Right ventricle myocardium inferior (tissue), 1 donor: Measurements from ENCODE around the gene PHACTR4. TPM values are rescaled to one million over a fixed set of nuclear protein-coding genes. Genes with fewer than 3 reads are reported as not detected.
"Not testable (repeated sequence)": the region's sequence is repeated elsewhere in the genome, so short reads cannot be mapped to it uniquely, and the experiment has no call there.

Source experiments
- ATAC-seq: fragments of 200-7000 bp; cut with Tn5 transposase; one replicate; pipeline ENCODE4 v1.9.1; 2020; ENCODE audit warnings: mild to moderate bottlenecking, moderate library complexity
- DNase-seq: peaks from one replicate; pipeline ENCODE4 v3.0.0; 2021; ENCODE audit errors: missing footprints
- intact Hi-C: fragments of 100-400 bp; cut with DNase I; formaldehyde crosslinking; loops from one replicate; pipeline ENCODE4 v1.11.0; 2022
- total RNA-seq: library from RNA; stranded (reverse); fragmentation: NEBNext Ultra II Directional; extraction: Animal tissue kit (Norgen Biotek cat#: 25700); gene quantifications from one replicate; pipeline ENCODE4 v1.2.1, GENCODE V29; 2021
- donor health status: DM: no; HTN: yes; CAD: no; lungs with severe emphysema.

Gene PHACTR4
- total RNA-seq, 1 donor from 2014 or later, result 18.1 TPM

GRCh38 chr1:28364888-28365287 lies 4.7 kb upstream of the PHACTR4 start:
- ATAC-seq (no peak), DNase-seq (no peak)
- intact Hi-C loops, result loop anchor here (5.0 to 10.0 kb wide), 2 partner anchors 118 to 240 kb away; no protein-coding TSS in a partner anchor

- ATAC-seq (no peak), DNase-seq (no peak)
- intact Hi-C loops, result loop anchor here (5.0 to 10.0 kb wide), 2 partner anchors 119 to 239 kb away; no protein-coding TSS in a partner anchor
These were observed 3.7 kb upstream of the PHACTR4 start for GRCh38 chr1:28365864-28366263.

- ATAC-seq, DNase-seq: not testable (repeated sequence)
- intact Hi-C loops, result loop anchor here (1.0 to 10.0 kb wide), 3 partner anchors 39 to 236 kb away; partner anchors contain the start of gene MED18
These were observed 932 bp upstream of the PHACTR4 start for GRCh38 chr1:28368608-28369007.

GRCh38 chr1:28370239-28371009 lies 884 bp downstream of the PHACTR4 start:
- ATAC-seq (no peak), DNase-seq (no peak)
- intact Hi-C loops, result no loop called here

- intact Hi-C loops, result no loop called here
- ATAC-seq (no peak), DNase-seq (no peak)
These were observed 1.5 kb downstream of the PHACTR4 start for GRCh38 chr1:28371010-28371377.

- ATAC-seq, DNase-seq, intact Hi-C loops: not testable (repeated sequence)
These were observed 3.9 kb downstream of the PHACTR4 start for GRCh38 chr1:28373450-28373849.

GRCh38 chr1:28374297-28374696 lies 4.8 kb downstream of the PHACTR4 start:
- ATAC-seq, result no peak
- DNase-seq, result no peak
- intact Hi-C loops, result no loop called here

GRCh38 chr1:28375598-28375997 lies 6.1 kb downstream of the PHACTR4 start:
- intact Hi-C loops, ATAC-seq, DNase-seq: not testable (repeated sequence)

GRCh38 chr1:28376195-28376594 lies 6.7 kb downstream of the PHACTR4 start:
- DNase-seq, intact Hi-C loops, ATAC-seq: not testable (repeated sequence)

- intact Hi-C loops, result no loop called here
- no peak for DNase-seq
- no peak for ATAC-seq
These were observed 9.4 kb downstream of the PHACTR4 start for GRCh38 chr1:28378906-28379305.

- intact Hi-C loops, result no loop called here
- no peak for DNase-seq
- no peak for ATAC-seq
These were observed 10.9 kb downstream of the PHACTR4 start for GRCh38 chr1:28380394-28380793.

- ATAC-seq, intact Hi-C loops, DNase-seq: not testable (repeated sequence)
These were observed 14.2 kb downstream of the PHACTR4 start for GRCh38 chr1:28383785-28384184.

GRCh38 chr1:28392027-28392652 lies 22.6 kb downstream of the PHACTR4 start:
- DNase-seq (no peak), ATAC-seq (no peak)
- intact Hi-C loops, result no loop called here

GRCh38 chr1:28394136-28394535 lies 24.6 kb downstream of the PHACTR4 start:
- ATAC-seq (no peak), DNase-seq (no peak)

GRCh38 chr1:28395181-28395580 lies 25.6 kb downstream of the PHACTR4 start:
- intact Hi-C loops, result no loop called here
- DNase-seq (no peak), ATAC-seq (no peak)

More at GRCh38 chr1:28394136-28394535, 24.6 kb downstream of the PHACTR4 start:
- intact Hi-C loops, result no loop called here

GRCh38 chr1:28401760-28402159 lies 32.2 kb downstream of the PHACTR4 start:
- no peak for ATAC-seq
- no peak for DNase-seq
- intact Hi-C loops, result no loop called here

- ATAC-seq, result no peak
- no peak for DNase-seq
- intact Hi-C loops, result loop anchor here (5.0 kb wide), 1 partner anchor 63 kb away; no protein-coding TSS in a partner anchor
These were observed 39.5 kb downstream of the PHACTR4 start for GRCh38 chr1:28409090-28409489.

GRCh38 chr1:28411656-28412055 lies 42.1 kb downstream of the PHACTR4 start:
- intact Hi-C loops, result loop anchor here (5.0 kb wide), 1 partner anchor 46 kb away; no protein-coding TSS in a partner anchor
- DNase-seq, result no peak
- ATAC-seq, result no peak

- ATAC-seq, result no peak
- intact Hi-C loops, result loop anchor here (5.0 kb wide), 1 partner anchor 45 kb away; no protein-coding TSS in a partner anchor
These were observed 43.2 kb downstream of the PHACTR4 start for GRCh38 chr1:28412731-28413130.

More at GRCh38 chr1:28412731-28413130, 43.2 kb downstream of the PHACTR4 start:
- DNase-seq, result no peak
